ENCODE data around the gene BEGAIN. TPM values are rescaled to one million over a fixed set of nuclear protein-coding genes. Genes with fewer than 3 reads are reported as not detected.

Gene BEGAIN
- total and polyA plus RNA-seq, 7 experiments from 2014 or later = 0.38 to 2.4 (median 1.5) TPM

DNA sequence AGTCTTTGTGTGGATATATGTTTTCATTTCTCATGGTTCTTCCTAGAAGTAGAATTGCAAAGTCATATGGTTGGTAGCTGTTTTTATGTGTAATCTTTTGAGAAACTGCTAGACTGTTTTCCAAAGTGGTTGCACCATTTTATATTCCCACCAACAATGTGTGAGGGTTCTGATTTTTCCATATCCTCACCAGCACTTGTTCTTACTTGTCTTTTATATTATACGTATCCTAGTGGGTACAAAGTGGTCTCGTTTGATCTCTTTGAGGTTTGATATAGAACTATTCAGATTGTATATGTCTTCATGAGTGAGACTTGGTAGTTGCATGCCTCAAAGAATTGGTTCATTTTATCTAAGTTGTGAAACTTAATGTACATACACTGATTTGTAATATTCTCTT, 91.3 kb downstream of the BEGAIN start:
- Mint-ChIP-seq H3K27me3 (peaks cover 0 to 14% (median 0%) of the 10 kb centered on the region in 5 donors), H3K4me3 (no peak overlapping the region), H3K9me3 (peaks cover 0 to 8% (median 0%) of the 10 kb centered on the region in 11 donors), H3K4me1 (peaks cover 0 to 7% (median 3%) of the 10 kb centered on the region in 7 donors), H3K36me3 (peaks cover 0 to 26% (median 10%) of the 10 kb centered on the region in 5 donors), H3K27ac (no peak overlapping the region)
- POLR2A ChIA-PET = no interaction called here
- Histone ChIP-seq H3K27me3 (ENCODE audit: control insufficient read depth in 2 of 2, insufficient read depth in 2 of 2, low read length in 2 of 2) (no peaks in the 10 kb centered on the region), H3K27ac (ENCODE audit: low read depth, low read length) (no peak overlapping the region), H3K36me3 (ENCODE audit: control insufficient read depth in 2 of 3, insufficient read depth in 3 of 3, low read length in 3 of 3) (no peaks in the 10 kb centered on the region), H3K4me3 (ENCODE audit: low read length) (no peak overlapping the region), H3K9me3 (ENCODE audit: control insufficient read depth in 2 of 3, low read length in 3 of 3) (no peaks in the 10 kb centered on the region), H3K4me1 (ENCODE audit: control insufficient read depth in 2 of 2, insufficient read depth in 2 of 2, low read length in 2 of 2) (no peaks in the 10 kb centered on the region)
- ATAC-seq (no peak), DNase-seq (no peak)
- intact Hi-C loops (cut with micrococcal nuclease) = no loop called here
- CTCF ChIA-PET = no interaction called here

DNA sequence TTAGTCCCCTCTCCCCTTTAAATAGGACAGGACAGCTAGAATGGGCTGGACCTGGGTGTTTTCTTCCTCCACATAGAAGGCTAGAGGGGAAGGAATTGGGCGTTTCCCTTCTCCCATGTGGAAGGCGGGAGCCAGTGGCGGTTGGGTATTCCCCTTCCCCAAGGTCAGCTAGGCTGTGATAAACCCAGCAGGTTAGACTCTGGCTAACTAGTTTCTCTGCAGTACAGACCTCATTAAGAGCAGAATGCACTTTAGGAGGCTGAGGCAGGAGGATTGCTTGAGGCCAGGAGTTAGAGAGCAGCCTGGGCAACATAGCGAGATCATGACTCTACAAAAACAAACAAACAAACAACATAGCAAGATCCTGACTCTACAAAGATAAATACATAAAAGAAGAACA, 92.6 kb downstream of the BEGAIN start:
- ChIA-PET POLR2A (interaction anchor here (0.7 kb wide), 1 partner anchor 490 kb away, joined by 3 read pairs; no protein-coding TSS in a partner anchor), CTCF (no interaction called here)
- no peak overlapping the region for H3K27ac ChIP-seq (ENCODE audit: low read depth, low read length)
- Mint-ChIP-seq H3K36me3 (peaks cover 0 to 32% (median 10%) of the 10 kb centered on the region in 5 donors), H3K27ac (no peak overlapping the region), H3K4me3 (no peak overlapping the region), H3K27me3 (peaks cover 0 to 14% (median 0%) of the 10 kb centered on the region in 5 donors), H3K4me1 (peaks cover 0 to 7% (median 3%) of the 10 kb centered on the region in 7 donors), H3K9me3 (peaks cover 0 to 8% (median 0%) of the 10 kb centered on the region in 11 donors)
- no peak for ATAC-seq
- DNase-seq = no peak
- no peaks in the 10 kb centered on the region for H3K4me1 ChIP-seq (ENCODE audit: control insufficient read depth in 2 of 2, insufficient read depth in 2 of 2, low read length in 2 of 2)
- intact Hi-C loops (cut with micrococcal nuclease) = no loop called here
- no peaks in the 10 kb centered on the region for H3K9me3 ChIP-seq (ENCODE audit: control insufficient read depth in 2 of 3, low read length in 3 of 3)
- no peaks in the 10 kb centered on the region for H3K27me3 ChIP-seq (ENCODE audit: control insufficient read depth in 2 of 2, insufficient read depth in 2 of 2, low read length in 2 of 2)
- H3K4me3 ChIP-seq (ENCODE audit: low read length) = no peak overlapping the region
- no peaks in the 10 kb centered on the region for H3K36me3 ChIP-seq (ENCODE audit: control insufficient read depth in 2 of 3, insufficient read depth in 3 of 3, low read length in 3 of 3)

DNA sequence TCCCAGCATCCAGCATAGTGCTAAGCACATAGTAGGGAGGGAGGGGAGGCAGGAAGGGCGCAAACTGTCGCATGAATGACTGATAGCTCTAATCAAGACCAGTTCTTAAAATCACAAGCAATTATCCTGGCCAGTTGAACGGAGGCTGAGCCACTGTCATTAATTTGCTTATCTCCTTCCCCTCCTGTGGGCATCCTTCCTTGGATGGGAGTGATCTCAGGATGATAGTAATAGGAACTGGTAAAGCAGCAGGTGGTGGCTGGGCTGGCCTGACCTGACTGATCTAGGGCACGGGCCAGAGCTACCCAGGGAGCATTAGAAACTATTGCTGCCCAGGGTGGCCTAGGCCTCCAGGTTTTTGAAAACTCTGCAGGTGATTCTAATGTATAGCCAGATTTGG, 97.0 kb downstream of the BEGAIN start:
- no peak for DNase-seq
- Histone ChIP-seq H3K4me1 (ENCODE audit: control insufficient read depth in 2 of 2, insufficient read depth in 2 of 2, low read length in 2 of 2) (peaks cover 3 to 11% of the 10 kb centered on the region in 2 donors), H3K27ac (ENCODE audit: low read depth, low read length) (no peak overlapping the region), H3K27me3 (ENCODE audit: control insufficient read depth in 2 of 2, insufficient read depth in 2 of 2, low read length in 2 of 2) (no peaks in the 10 kb centered on the region), H3K4me3 (ENCODE audit: low read length) (no peak overlapping the region), H3K36me3 (ENCODE audit: control insufficient read depth in 2 of 3, insufficient read depth in 3 of 3, low read length in 3 of 3) (peaks cover 0 to 4% (median 0%) of the 10 kb centered on the region in 3 experiments), H3K9me3 (ENCODE audit: control insufficient read depth in 2 of 3, low read length in 3 of 3) (no peaks in the 10 kb centered on the region)
- Mint-ChIP-seq H3K27ac (no peak overlapping the region), H3K4me3 (no peak overlapping the region), H3K36me3 (peaks cover 1 to 44% (median 16%) of the 10 kb centered on the region in 5 donors), H3K27me3 (peaks cover 0 to 5% (median 0%) of the 10 kb centered on the region in 5 donors), H3K9me3 (peaks cover 0 to 5% (median 0%) of the 10 kb centered on the region in 11 donors), H3K4me1 (peaks cover 7 to 26% (median 18%) of the 10 kb centered on the region in 7 donors)
- ChIA-PET CTCF (no interaction called here), POLR2A (no interaction called here)
- intact Hi-C loops (cut with micrococcal nuclease) = no loop called here
- no peak for ATAC-seq

DNA sequence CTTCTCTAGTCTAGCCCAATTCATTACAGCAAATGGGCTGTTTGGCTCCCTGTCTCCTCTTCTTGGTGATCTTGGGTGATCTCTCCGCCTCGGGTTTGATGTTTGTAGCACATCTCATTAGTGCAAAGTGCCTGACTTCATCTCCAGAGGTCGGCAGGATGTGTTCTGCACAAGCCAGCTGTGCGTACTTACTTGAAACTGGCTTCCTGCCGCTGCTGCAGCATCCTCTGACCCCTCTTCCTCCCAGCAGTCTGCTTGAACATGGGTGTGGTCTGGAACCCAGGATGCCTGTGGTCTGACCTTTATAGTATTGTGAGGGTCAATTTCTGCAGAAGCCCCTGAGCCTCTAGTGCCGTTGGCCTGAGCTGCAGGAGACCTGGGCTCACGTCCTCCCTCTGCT, 99.2 kb downstream of the BEGAIN start:
- intact Hi-C loops (cut with micrococcal nuclease) = no loop called here
- POLR2A ChIA-PET = no interaction called here
- CTCF ChIA-PET = interaction anchor here (0.5 kb wide), 2 partner anchors 98 to 481 kb away, joined by 3 read pairs; no protein-coding TSS in a partner anchor
- Mint-ChIP-seq H3K4me1 (peaks cover 7 to 24% (median 20%) of the 10 kb centered on the region in 7 donors), H3K9me3 (peaks cover 0 to 9% (median 0%) of the 10 kb centered on the region in 11 donors), H3K36me3 (peaks cover 4 to 60% (median 34%) of the 10 kb centered on the region in 5 donors), H3K4me3 (peak overlapping the region in 2 of 10 donors; percentile 24 to 29), H3K27ac (peak overlapping the region in 1 of 9 donors; percentile 10), H3K27me3 (peaks cover 0 to 2% (median 0%) of the 10 kb centered on the region in 5 donors)
- Histone ChIP-seq H3K4me1 (ENCODE audit: control insufficient read depth in 2 of 2, insufficient read depth in 2 of 2, low read length in 2 of 2) (peaks cover 3 to 11% of the 10 kb centered on the region in 2 donors), H3K36me3 (ENCODE audit: control insufficient read depth in 2 of 3, insufficient read depth in 3 of 3, low read length in 3 of 3) (peaks cover 0 to 10% (median 0%) of the 10 kb centered on the region in 3 experiments), H3K27ac (ENCODE audit: low read depth, low read length) (no peak overlapping the region), H3K27me3 (ENCODE audit: control insufficient read depth in 2 of 2, insufficient read depth in 2 of 2, low read length in 2 of 2) (no peaks in the 10 kb centered on the region), H3K9me3 (ENCODE audit: control insufficient read depth in 2 of 3, low read length in 3 of 3) (no peaks in the 10 kb centered on the region), H3K4me3 (ENCODE audit: low read length) (no peak overlapping the region)
- DNase-seq (no peak), ATAC-seq (no peak)

DNA sequence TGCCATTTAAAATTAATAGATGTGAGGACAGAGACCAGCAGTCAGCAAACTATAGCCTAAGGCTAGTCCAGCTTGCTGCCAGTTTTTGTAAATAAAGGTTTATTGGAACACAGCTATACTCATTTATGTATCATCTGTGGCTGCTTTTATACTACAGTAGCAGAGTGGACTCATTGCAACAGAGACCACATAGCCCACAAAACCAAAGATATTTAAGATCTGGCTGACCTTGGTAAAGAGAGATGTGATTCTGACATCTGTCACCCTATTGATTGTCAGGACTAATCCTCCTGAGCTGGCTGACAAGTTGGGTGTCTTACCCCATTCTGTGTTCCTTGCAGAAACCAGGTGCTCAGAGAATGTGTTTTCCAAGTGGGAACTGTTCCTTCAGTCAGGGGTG, 99.9 kb downstream of the BEGAIN start:
- ATAC-seq (no peak), DNase-seq (no peak)
- Histone ChIP-seq H3K27me3 (ENCODE audit: control insufficient read depth in 2 of 2, insufficient read depth in 2 of 2, low read length in 2 of 2) (no peaks in the 10 kb centered on the region), H3K9me3 (ENCODE audit: control insufficient read depth in 2 of 3, low read length in 3 of 3) (no peaks in the 10 kb centered on the region), H3K4me1 (ENCODE audit: control insufficient read depth in 2 of 2, insufficient read depth in 2 of 2, low read length in 2 of 2) (peaks cover 3 to 11% of the 10 kb centered on the region in 2 donors), H3K36me3 (ENCODE audit: control insufficient read depth in 2 of 3, insufficient read depth in 3 of 3, low read length in 3 of 3) (peaks cover 0 to 10% (median 0%) of the 10 kb centered on the region in 3 experiments), H3K27ac (ENCODE audit: low read depth, low read length) (no peak overlapping the region), H3K4me3 (ENCODE audit: low read length) (no peak overlapping the region)
- H3K36me3 Mint-ChIP-seq = peaks cover 4 to 59% (median 34%) of the 10 kb centered on the region in 5 donors
- intact Hi-C loops (cut with micrococcal nuclease) = no loop called here
- POLR2A ChIA-PET = no interaction called here
- CTCF ChIA-PET = interaction anchor here (0.5 kb wide), 1 partner anchor 480 kb away, joined by 3 read pairs; no protein-coding TSS in a partner anchor
- H3K27me3 Mint-ChIP-seq = peaks cover 0 to 2% (median 0%) of the 10 kb centered on the region in 5 donors
- no peak overlapping the region for H3K4me3 Mint-ChIP-seq
- H3K9me3 Mint-ChIP-seq = peaks cover 0 to 9% (median 0%) of the 10 kb centered on the region in 11 donors
- peaks cover 7 to 24% (median 20%) of the 10 kb centered on the region in 7 donors for H3K4me1 Mint-ChIP-seq
- no peak overlapping the region for H3K27ac Mint-ChIP-seq

Other genes starting within 250 kb of the BEGAIN start
- 10 to 100 TPM in 1 of 5 experiments, 1 to 10 TPM in 4; 5.4 to 11.6 (median 6.6) TPM for gene WDR25, start 210.9 kb downstream of the BEGAIN start, total RNA-seq
- gene WDR25, start 210.9 kb downstream of the BEGAIN start, polyA plus RNA-seq = 10 to 100 TPM; 12.2 to 18.1 TPM
- not detected for gene DLK1, start 139.5 kb upstream of the BEGAIN start, total RNA-seq
- gene DLK1, start 139.5 kb upstream of the BEGAIN start, polyA plus RNA-seq = not detected
- 1 to 10 TPM in 1 of 5 experiments, under 1 TPM in 1, not detected in 3; 0.80 to 2.4 TPM for gene MEG3, start 238.7 kb upstream of the BEGAIN start, total RNA-seq
- not detected for gene MEG3, start 238.7 kb upstream of the BEGAIN start, polyA plus RNA-seq

All from naive thymus-derived CD4-positive, alpha-beta T cell (primary cell).